BLaER1 treated with 17β-estradiol and CSF1 and Interleukin-3, amounts not matched to agents 10 nM and 100 nM (cell line): Measurements from ENCODE around the gene DFFB.

Experiments
- H3K27ac ChIP-seq, 11 experiments: shearing (Covaris generic); formaldehyde crosslinking; 2 replicates each; pipeline ENCODE4 v1.8.1; 2022
- H3K27me3 ChIP-seq, 11 experiments: shearing (Covaris generic); formaldehyde crosslinking; 2 replicates each; pipeline ENCODE4 v1.8.1; 2022
- H3K36me3 ChIP-seq, 11 experiments: shearing (Covaris generic); formaldehyde crosslinking; 2 replicates each; pipeline ENCODE4 v1.8.1; 2022
- H3K4me1 ChIP-seq, 10 experiments: shearing (Covaris generic); formaldehyde crosslinking; 2 replicates each; pipeline ENCODE4 v1.8.1; 2022
- H3K4me2 ChIP-seq, 11 experiments: shearing (Covaris generic); formaldehyde crosslinking; 2 replicates each; pipeline ENCODE4 v1.8.1; 2022
- H3K4me3 ChIP-seq, 10 experiments: shearing (Covaris generic); formaldehyde crosslinking; 2 replicates each; pipeline ENCODE4 v1.8.1; 2022
- H3K9ac ChIP-seq, 11 experiments: shearing (Covaris generic); formaldehyde crosslinking; 2 replicates each; pipeline ENCODE4 v1.8.1; 2022
- H3K9me3 ChIP-seq, 11 experiments: shearing (Covaris generic); formaldehyde crosslinking; replicated peaks in 1 of 11; 2 replicates each; pipeline ENCODE4 v1.8.1; 2022
- H4K20me1 ChIP-seq, 11 experiments: shearing (Covaris generic); formaldehyde crosslinking; 2 replicates each; pipeline ENCODE4 v1.8.1; 2022
- Cebpa-rat ChIP-seq, 11 experiments: shearing (Covaris generic); IDR thresholded peaks; 2 replicates each; pipeline ENCODE4 v1.8.1; 2022

DFFB gene

DNA sequence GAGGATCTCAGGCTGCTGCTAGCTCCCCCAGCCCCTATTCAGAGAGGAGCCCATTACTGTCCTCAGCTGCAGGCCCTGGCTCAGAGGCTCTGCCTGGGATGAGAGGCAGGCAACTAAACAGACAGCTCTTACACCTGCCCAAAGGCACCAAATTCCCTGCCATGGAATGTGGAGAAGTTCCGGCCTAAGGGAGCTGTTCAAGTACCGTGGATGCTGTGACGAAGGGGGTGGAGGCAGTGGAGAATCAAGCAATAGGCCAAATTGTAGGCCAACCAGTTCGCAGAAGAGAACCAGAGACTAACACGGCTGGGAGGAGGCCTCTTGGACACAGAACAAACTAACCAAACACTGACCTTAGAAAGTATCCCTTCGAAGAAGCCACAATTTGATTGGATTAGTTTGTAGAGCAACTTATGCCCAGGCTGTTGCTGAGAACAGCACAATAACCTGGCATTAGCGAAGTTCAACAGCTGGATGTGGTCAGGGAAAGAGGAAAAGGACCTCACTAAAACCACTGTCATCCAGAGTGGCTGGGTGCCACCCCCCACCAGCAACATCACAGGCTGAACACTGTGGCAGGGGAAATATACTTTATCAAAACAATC, 39.2 kb downstream of the DFFB start:
- Histone ChIP-seq H3K9me3 (peaks cover 11 to 19% (median 15%) of the 10 kb centered on the region in 11 experiments), H3K9ac (peak overlapping the region in 1 of 11 experiments; percentile 8; a peak in 1 of 22 replicates), H4K20me1 (peaks cover 42 to 63% (median 58%) of the 10 kb centered on the region in 11 experiments), H3K4me1 (peaks cover 27 to 44% (median 32%) of the 10 kb centered on the region in 10 experiments), H3K27me3 (no peaks in the 10 kb centered on the region), H3K36me3 (peaks cover 26 to 59% (median 42%) of the 10 kb centered on the region in 11 experiments), H3K4me3 (no peak overlapping the region), H3K4me2 (peak overlapping the region in 4 of 11 experiments; percentile 14 to 34 (median 21); a peak in 5 of 22 replicates), H3K27ac (no peak overlapping the region)
- TF ChIP-seq Cebpa-rat (IDR thresholded peaks at IDR 0.05), result no peak

DNA sequence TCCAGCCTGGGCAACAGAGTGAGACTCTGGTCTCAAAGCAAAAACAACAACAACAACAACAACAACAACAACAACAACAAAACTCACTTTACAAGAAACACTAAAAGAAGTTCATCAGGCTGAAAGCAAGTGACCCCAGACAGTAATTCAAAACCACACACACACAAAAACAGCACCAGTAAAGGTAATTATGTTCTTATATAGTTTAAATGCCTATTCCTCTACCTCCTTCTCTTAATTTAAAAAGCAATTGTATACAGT, 41.1 kb downstream of the DFFB start:
- Histone ChIP-seq H4K20me1 (peaks cover 31 to 52% (median 44%) of the 10 kb centered on the region in 11 experiments), H3K4me2 (peak overlapping the region in 4 of 11 experiments; percentile 89 to 98 (median 95); a peak in 3 of 22 replicates), H3K27ac (no peak overlapping the region), H3K4me3 (peak overlapping the region in 3 of 10 experiments; percentile 2 to 89 (median 22); a peak in 2 of 20 replicates), H3K27me3 (no peaks in the 10 kb centered on the region), H3K36me3 (peaks cover 22 to 50% (median 35%) of the 10 kb centered on the region in 11 experiments), H3K9me3 (peaks cover 11 to 19% (median 15%) of the 10 kb centered on the region in 11 experiments), H3K4me1 (peaks cover 35 to 51% (median 40%) of the 10 kb centered on the region in 10 experiments), H3K9ac (no peak overlapping the region)
- TF ChIP-seq Cebpa-rat (IDR thresholded peaks at IDR 0.05), result no peak

DNA sequence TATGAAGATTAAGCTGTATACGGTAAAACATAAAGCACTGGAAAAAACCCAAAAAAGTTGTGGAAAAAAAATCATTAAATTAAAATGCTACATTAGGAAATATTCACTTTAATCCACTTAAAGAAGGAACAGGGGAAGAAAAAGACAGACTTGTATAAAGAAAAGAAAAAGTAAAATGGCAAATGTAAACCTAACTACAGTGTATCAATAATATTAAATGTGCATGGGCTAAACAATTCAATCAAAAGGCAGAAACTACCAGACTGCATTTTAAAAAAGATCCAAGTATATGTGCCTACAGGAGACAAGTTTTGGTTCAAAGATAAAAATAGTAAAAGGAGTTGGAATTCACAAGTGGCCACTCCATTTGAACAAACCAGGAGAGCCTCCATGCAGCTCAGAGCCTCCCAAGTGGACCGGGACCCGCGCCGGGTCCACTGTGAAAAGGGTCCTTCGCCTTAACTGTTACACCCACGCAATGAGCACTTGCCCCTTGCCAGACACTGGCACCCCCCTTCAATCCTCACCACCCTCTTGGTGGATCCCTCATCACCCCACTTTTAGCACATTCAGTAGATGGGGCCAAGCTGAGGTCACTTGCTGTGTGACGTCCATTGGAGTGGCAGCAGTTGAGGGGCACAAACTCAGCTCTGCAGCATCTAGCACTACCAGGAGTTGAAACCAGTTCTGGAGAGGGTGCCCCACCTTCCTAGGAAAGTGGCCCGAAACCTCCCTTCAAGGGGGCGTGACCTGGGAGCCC, 41.9 kb downstream of the DFFB start:
- peak overlapping the region; percentile 79 to 98 (median 92) for H3K4me3 ChIP-seq
- H3K4me2 ChIP-seq, result peak overlapping the region; percentile 89 to 100 (median 95)
- TF ChIP-seq Cebpa-rat (IDR thresholded peaks at IDR 0.05), result no peak
- H3K36me3 ChIP-seq, result peaks cover 19 to 44% (median 34%) of the 10 kb centered on the region in 11 experiments
- peaks cover 39 to 52% (median 42%) of the 10 kb centered on the region in 10 experiments for H3K4me1 ChIP-seq
- H4K20me1 ChIP-seq, result peaks cover 24 to 45% (median 36%) of the 10 kb centered on the region in 11 experiments
- peak overlapping the region; percentile 90 to 97 (median 95) for H3K27ac ChIP-seq
- H3K9ac ChIP-seq, result peak overlapping the region; percentile 86 to 95 (median 93)
- no peaks in the 10 kb centered on the region for H3K27me3 ChIP-seq
- H3K9me3 ChIP-seq, result peaks cover 11 to 19% (median 15%) of the 10 kb centered on the region in 11 experiments

DNA sequence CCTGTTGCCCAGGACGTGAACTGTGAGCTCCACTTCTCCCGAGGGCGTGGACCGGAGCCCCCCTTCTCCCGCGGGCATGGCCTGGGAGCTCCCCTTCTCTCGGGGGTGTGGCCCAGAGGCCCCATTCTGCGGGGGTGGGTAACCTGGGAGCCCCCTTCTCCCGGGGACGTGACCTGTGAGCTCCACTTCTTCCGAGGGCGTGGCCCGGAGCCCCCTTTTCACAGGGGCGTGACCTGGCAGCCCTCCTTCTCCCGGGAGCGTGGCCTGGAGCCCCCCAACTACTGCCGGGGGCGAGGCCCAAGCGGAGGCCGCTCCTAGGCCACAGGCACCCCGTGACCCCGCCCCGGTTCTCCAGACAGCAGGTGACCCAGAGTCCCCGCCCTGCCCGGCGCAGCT, 42.5 kb downstream of the DFFB start:
- Histone ChIP-seq H3K36me3 (peaks cover 16 to 38% (median 31%) of the 10 kb centered on the region in 11 experiments), H3K27ac (peak overlapping the region; percentile 90 to 97 (median 95)), H4K20me1 (peaks cover 20 to 40% (median 30%) of the 10 kb centered on the region in 11 experiments), H3K9ac (peak overlapping the region; percentile 86 to 95 (median 93)), H3K4me1 (peaks cover 45 to 58% (median 47%) of the 10 kb centered on the region in 10 experiments), H3K4me2 (peak overlapping the region; percentile 89 to 100 (median 95)), H3K4me3 (peak overlapping the region; percentile 79 to 98 (median 92)), H3K9me3 (peaks cover 11 to 19% (median 15%) of the 10 kb centered on the region in 11 experiments), H3K27me3 (no peaks in the 10 kb centered on the region)
- TF ChIP-seq Cebpa-rat (IDR thresholded peaks at IDR 0.05), result no peak

DNA sequence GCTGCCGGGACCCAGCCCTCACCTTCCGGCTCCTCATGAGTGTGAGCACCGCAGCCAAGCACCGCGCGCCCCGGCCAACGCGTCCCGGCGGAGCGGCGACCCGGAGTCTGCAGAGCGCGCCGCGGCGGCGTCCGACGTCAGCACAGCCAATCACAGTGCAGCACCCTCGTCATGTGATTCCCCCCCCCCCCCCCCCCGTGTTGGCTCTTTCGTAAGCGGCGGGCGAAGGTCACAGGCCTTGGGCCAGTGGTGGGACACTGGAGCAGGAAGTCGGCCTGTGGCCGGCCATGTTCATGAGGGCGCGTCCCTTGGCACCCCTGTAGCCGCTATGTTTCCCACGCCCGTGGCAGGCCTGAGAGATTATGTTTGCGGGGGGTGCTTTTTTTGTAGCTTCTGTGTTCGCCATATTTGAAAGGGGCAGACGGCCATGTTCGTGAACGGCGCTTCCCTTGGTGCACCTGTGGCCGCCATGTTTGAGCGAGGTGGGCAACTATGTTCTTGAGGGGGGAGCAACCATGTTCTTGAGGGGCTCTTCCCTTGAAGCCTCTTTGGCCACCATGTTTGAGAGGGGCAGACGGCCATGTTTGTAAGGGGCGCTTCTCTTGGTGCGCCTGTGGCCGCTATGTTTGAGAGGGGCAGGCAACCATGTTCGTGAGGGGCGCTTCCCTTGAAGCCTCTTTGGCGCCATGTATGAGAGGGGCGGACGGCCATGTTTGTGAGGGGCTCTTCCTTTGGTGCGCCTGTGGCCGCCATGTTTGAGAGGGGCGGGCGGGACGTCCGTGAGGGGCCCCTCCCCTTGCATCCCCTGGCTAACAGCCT, 43.1 kb downstream of the DFFB start, which contains the start of gene C1orf174:
C1orf174 (minus strand) TSS at position 123 of the 819 bp plus-strand sequence; CDS start at position 37, 86 bp downstream.
- H3K27me3 ChIP-seq, result no peaks in the 10 kb centered on the region
- H3K4me1 ChIP-seq, result peaks cover 46 to 64% (median 53%) of the 10 kb centered on the region in 10 experiments
- H3K4me2 ChIP-seq, result peak within 1 kb of the TSS; percentile 89 to 100 (median 95)
- peak in 8 of 11 experiments; percentile 17 to 64 (median 38); a peak in 6 of 22 replicates for TF ChIP-seq Cebpa-rat (IDR thresholded peaks at IDR 0.05)
- H3K27ac ChIP-seq, result peak within 1 kb of the TSS; percentile 90 to 97 (median 95)
- peak within 1 kb of the TSS; percentile 79 to 98 (median 92) for H3K4me3 ChIP-seq
- H3K9me3 ChIP-seq, result peaks cover 11 to 19% (median 15%) of the 10 kb centered on the region in 11 experiments
- peaks cover 14 to 34% (median 24%) of the 10 kb centered on the region in 11 experiments for H4K20me1 ChIP-seq
- H3K36me3 ChIP-seq, result peaks cover 10 to 32% (median 25%) of the 10 kb centered on the region in 11 experiments; a peak in 21 of 22 replicates
- peak within 1 kb of the TSS; percentile 86 to 95 (median 93) for H3K9ac ChIP-seq

DNA sequence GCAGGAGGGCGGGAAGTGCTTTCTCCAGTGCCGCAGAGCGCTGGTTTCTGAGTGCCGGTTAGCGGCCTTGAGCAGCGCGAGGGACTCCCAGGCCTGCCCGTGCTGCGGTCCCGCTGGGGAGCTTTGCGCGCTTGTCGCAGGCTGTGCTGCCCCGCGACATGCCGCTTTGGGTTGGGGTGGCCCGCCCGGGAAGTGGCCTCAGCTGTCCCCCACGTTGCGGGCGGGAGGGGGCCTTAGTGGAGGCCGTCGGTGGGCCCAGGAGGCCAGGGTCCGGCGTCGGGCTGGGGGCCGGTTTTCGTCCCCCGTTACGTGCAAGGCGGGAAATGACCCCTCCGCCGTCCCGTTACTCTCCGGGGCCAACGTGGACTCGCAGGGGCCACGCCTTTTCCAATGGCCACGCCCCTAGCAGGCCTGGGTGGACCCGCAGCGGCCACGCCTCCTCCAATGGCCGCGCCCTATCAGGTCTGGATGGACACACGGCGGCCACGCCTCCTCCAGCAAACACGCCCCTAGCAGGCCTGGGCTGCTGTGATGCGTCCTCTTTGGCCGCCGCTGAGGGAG, 43.8 kb downstream of the DFFB start:
- Histone ChIP-seq H3K4me2 (peak overlapping the region; percentile 66 to 100 (median 93)), H3K27me3 (no peaks in the 10 kb centered on the region), H3K4me1 (peaks cover 53 to 71% (median 60%) of the 10 kb centered on the region in 10 experiments), H3K27ac (peak overlapping the region; percentile 90 to 97 (median 95)), H4K20me1 (peaks cover 7 to 27% (median 17%) of the 10 kb centered on the region in 11 experiments; a peak in 21 of 22 replicates), H3K4me3 (peak overlapping the region; percentile 79 to 98 (median 92)), H3K9me3 (peaks cover 11 to 19% (median 15%) of the 10 kb centered on the region in 11 experiments), H3K36me3 (peaks cover 7 to 25% (median 18%) of the 10 kb centered on the region in 11 experiments; a peak in 21 of 22 replicates), H3K9ac (peak overlapping the region; percentile 86 to 95 (median 93))
- no peak for TF ChIP-seq Cebpa-rat (IDR thresholded peaks at IDR 0.05)

DNA sequence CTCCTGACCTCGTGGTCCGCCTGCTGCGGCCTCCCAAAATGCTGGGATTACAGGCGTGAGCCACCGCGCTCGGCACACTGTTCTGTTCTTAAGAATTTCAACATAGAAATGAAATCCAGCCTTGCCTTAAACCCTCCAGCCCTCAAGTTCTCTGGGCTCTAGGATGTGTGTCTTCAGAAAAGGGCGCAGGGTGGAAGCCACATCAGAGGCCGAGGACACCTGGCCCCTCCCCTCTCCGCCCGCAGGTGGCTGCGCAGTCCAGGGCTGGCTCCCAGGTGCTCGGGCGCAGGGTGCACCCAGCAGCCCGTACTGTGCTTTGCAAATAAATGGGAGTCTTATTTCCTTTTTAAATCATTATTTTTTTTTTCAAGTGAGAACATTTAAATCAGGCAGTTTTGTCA, 44.8 kb downstream of the DFFB start:
- H3K9ac ChIP-seq, result peak overlapping the region in 3 of 11 experiments; percentile 3 to 64 (median 50); a peak in 2 of 22 replicates
- peaks cover 54 to 73% (median 65%) of the 10 kb centered on the region in 10 experiments for H3K4me1 ChIP-seq
- H3K27ac ChIP-seq, result peak overlapping the region in 6 of 11 experiments; percentile 57 to 93 (median 66); a peak in 11 of 22 replicates
- peaks cover 0 to 17% (median 8%) of the 10 kb centered on the region in 11 experiments; a peak in 12 of 22 replicates for H4K20me1 ChIP-seq
- peak overlapping the region in 10 of 11 experiments; percentile 72 to 100 (median 93); a peak in 20 of 22 replicates for H3K4me2 ChIP-seq
- no peak overlapping the region for H3K4me3 ChIP-seq
- TF ChIP-seq Cebpa-rat (IDR thresholded peaks at IDR 0.05), result 0 out of 22 replicates have a peak, but pooled peaks of 1 of the 11 experiments have one; percentile 5
- peaks cover 6 to 15% (median 10%) of the 10 kb centered on the region in 11 experiments; a peak in 16 of 22 replicates for H3K36me3 ChIP-seq
- H3K27me3 ChIP-seq, result no peaks in the 10 kb centered on the region
- peaks cover 11 to 19% (median 15%) of the 10 kb centered on the region in 11 experiments for H3K9me3 ChIP-seq
